WTC11 (cell line): ENCODE measurements around the gene SLC36A4. TPM values are rescaled to one million over a fixed set of nuclear protein-coding genes. Genes with fewer than 3 reads are reported as not detected.

Experiments used
- ATAC-seq: fragments of 200-7000 bp; cut with Tn5 transposase; 2 replicates; pipeline ENCODE4 v1.10.0; 2021; ENCODE audit warnings: mild to moderate bottlenecking, moderate library complexity
- CTCF ChIA-PET: fragments of 300-600 bp; sonication (Branson Sonifier 250); formaldehyde crosslinking; loops from one replicate; lab custom pipeline; 2021; ENCODE audit warnings: antibody characterized with exemption; lab: Charles Lee
- POLR2A ChIA-PET: fragments of 350-600 bp; sonication (Branson Sonifier 250); formaldehyde crosslinking; loops from one replicate; lab custom pipeline; 2021; ENCODE audit warnings: antibody characterized with exemption; lab: Charles Lee
- DNase-seq: peaks from one replicate; pipeline ENCODE4 v3.0.0; 2021; ENCODE audit warnings: low spot score
- H3K27ac Mint-ChIP-seq: 2 replicates; pipeline ENCODE4 v1.8.0; 2021; ENCODE audit warnings: mixed read lengths
- H3K27me3 Mint-ChIP-seq: 2 replicates; pipeline ENCODE4 v1.8.0; 2021; ENCODE audit warnings: low read depth, mild to moderate bottlenecking, moderate library complexity, mixed read lengths
- H3K36me3 Mint-ChIP-seq: 2 replicates; pipeline ENCODE4 v1.8.0; 2021; ENCODE audit warnings: mixed read lengths
- H3K4me1 Mint-ChIP-seq: 2 replicates; pipeline ENCODE4 v1.8.0; 2022; ENCODE audit warnings: mixed read lengths
- H3K4me3 Mint-ChIP-seq: 2 replicates; pipeline ENCODE4 v1.8.0; 2021; ENCODE audit warnings: mild to moderate bottlenecking, moderate library complexity, mixed read lengths
- H3K9me3 Mint-ChIP-seq: 2 replicates; pipeline ENCODE4 v1.8.0; 2021; ENCODE audit warnings: mixed read lengths
- ATF1 ChIP-seq: sonication (generic); formaldehyde crosslinking; IDR thresholded peaks from 2 replicates; pipeline ENCODE4 v1.8.1; 2023; ENCODE audit warnings: mild to moderate bottlenecking, moderate library complexity, missing genetic modification reagents
- CREB1 ChIP-seq: sonication (generic); formaldehyde crosslinking; IDR thresholded peaks from 2 replicates; pipeline ENCODE4 v1.8.0; 2023; ENCODE audit warnings: mild to moderate bottlenecking, missing genetic modification reagents
- EMX1 ChIP-seq: fragments of 250-450 bp; sonication (Bioruptor Pico); IDR thresholded peaks from 2 replicates; pipeline ENCODE4 v1.8.0; 2021; ENCODE audit warnings: mild to moderate bottlenecking
- FOXK1 ChIP-seq: sonication (generic); formaldehyde crosslinking; IDR thresholded peaks from 2 replicates; pipeline ENCODE4 v1.8.0; 2022; ENCODE audit warnings: mild to moderate bottlenecking, moderate library complexity, missing genetic modification reagents
- GABPB1 ChIP-seq: sonication (generic); formaldehyde crosslinking; IDR thresholded peaks from 2 replicates; pipeline ENCODE4 v1.8.1; 2023; ENCODE audit warnings: mild to moderate bottlenecking, missing genetic modification reagents
- HMGA2 ChIP-seq: fragments of 250-450 bp; sonication (Bioruptor Pico); IDR thresholded peaks from 2 replicates; pipeline ENCODE4 v1.4.0; 2021; ENCODE audit warnings: mild to moderate bottlenecking, moderate library complexity
- IRF2 ChIP-seq: sonication (generic); formaldehyde crosslinking; IDR thresholded peaks from 2 replicates; pipeline ENCODE4 v1.8.0; 2022; ENCODE audit warnings: low read depth, missing genetic modification reagents, borderline replicate concordance
- NFE2L1 ChIP-seq: sonication (generic); formaldehyde crosslinking; IDR thresholded peaks from 2 replicates; pipeline ENCODE4 v1.8.1; 2023; ENCODE audit warnings: missing genetic modification reagents
- NR3C1 ChIP-seq: sonication (generic); formaldehyde crosslinking; conservative IDR thresholded peaks from 2 replicates; pipeline ENCODE4 v1.8.1; 2023; ENCODE audit warnings: low read depth, mild to moderate bottlenecking, missing genetic modification reagents
- RORB ChIP-seq: fragments of 250-450 bp; sonication (Bioruptor Pico); IDR thresholded peaks from 2 replicates; pipeline ENCODE4 v1.9.0; 2021; ENCODE audit warnings: mild to moderate bottlenecking
- SMAD3 ChIP-seq: sonication (generic); formaldehyde crosslinking; IDR thresholded peaks from 2 replicates; pipeline ENCODE4 v1.8.0; 2022; ENCODE audit warnings: missing genetic modification reagents, mild to moderate bottlenecking, borderline replicate concordance
- SP1 ChIP-seq: sonication (generic); formaldehyde crosslinking; conservative IDR thresholded peaks from 2 replicates; pipeline ENCODE4 v1.8.1; 2022; ENCODE audit warnings: missing genetic modification reagents
- TCF7 ChIP-seq: sonication (generic); formaldehyde crosslinking; IDR thresholded peaks from 2 replicates; pipeline ENCODE4 v1.8.0; 2022; ENCODE audit warnings: mild to moderate bottlenecking, low read depth, missing genetic modification reagents, moderate library complexity
- TEAD4 ChIP-seq: sonication (generic); formaldehyde crosslinking; IDR thresholded peaks from 2 replicates; pipeline ENCODE4 v1.8.0; 2022; ENCODE audit warnings: mild to moderate bottlenecking, missing genetic modification reagents
- ZNF138 ChIP-seq: sonication (generic); formaldehyde crosslinking; conservative IDR thresholded peaks from 2 replicates; pipeline ENCODE4 v1.8.1; 2022; ENCODE audit warnings: mild to moderate bottlenecking, moderate library complexity, missing genetic modification reagents
- ZNF232 ChIP-seq: sonication (generic); formaldehyde crosslinking; IDR thresholded peaks from 2 replicates; pipeline ENCODE4 v1.8.0; 2022; ENCODE audit warnings: mild to moderate bottlenecking, missing genetic modification reagents
- total RNA-seq: library from RNA; stranded (reverse); gene quantifications from 3 replicates; pipeline ENCODE4 v1.2.3, GENCODE V29; 2021
- TF ChIP-seq, protein P1 (sequence below): sonication (generic); formaldehyde crosslinking; IDR thresholded peaks from 2 replicates; pipeline ENCODE4 v1.8.1; 2023; ENCODE audit warnings: mild to moderate bottlenecking, missing genetic modification reagents, moderate library complexity
- TF ChIP-seq, protein P2 (sequence below): sonication (generic); formaldehyde crosslinking; IDR thresholded peaks from 2 replicates; pipeline ENCODE4 v1.8.1; 2022; ENCODE audit warnings: mild to moderate bottlenecking, moderate library complexity, missing genetic modification reagents
- TF ChIP-seq, protein P3 (sequence below): fragments of 250-450 bp; sonication (Bioruptor Pico); conservative IDR thresholded peaks from 2 replicates; pipeline ENCODE4 v1.9.0; 2021; ENCODE audit warnings: mild to moderate bottlenecking
- TF ChIP-seq, protein P4 (sequence below): fragments of 250-450 bp; sonication (Bioruptor Pico); IDR thresholded peaks from 2 replicates; pipeline ENCODE4 v1.9.0; 2021; ENCODE audit warnings: mild to moderate bottlenecking
- TF ChIP-seq, protein P5 (sequence below): sonication (generic); formaldehyde crosslinking; IDR thresholded peaks from 2 replicates; pipeline ENCODE4 v1.8.1; 2023; ENCODE audit warnings: mild to moderate bottlenecking, moderate library complexity, missing genetic modification reagents
- TF ChIP-seq, protein P6 (sequence below): fragments of 250-450 bp; sonication (Bioruptor Pico); IDR thresholded peaks from 2 replicates; pipeline ENCODE4 v1.9.0; 2021; ENCODE audit warnings: mild to moderate bottlenecking, borderline replicate concordance

The SLC36A4 gene
- total RNA-seq, 1 experiment from 2014 or later, result 27.9 TPM

DNA sequence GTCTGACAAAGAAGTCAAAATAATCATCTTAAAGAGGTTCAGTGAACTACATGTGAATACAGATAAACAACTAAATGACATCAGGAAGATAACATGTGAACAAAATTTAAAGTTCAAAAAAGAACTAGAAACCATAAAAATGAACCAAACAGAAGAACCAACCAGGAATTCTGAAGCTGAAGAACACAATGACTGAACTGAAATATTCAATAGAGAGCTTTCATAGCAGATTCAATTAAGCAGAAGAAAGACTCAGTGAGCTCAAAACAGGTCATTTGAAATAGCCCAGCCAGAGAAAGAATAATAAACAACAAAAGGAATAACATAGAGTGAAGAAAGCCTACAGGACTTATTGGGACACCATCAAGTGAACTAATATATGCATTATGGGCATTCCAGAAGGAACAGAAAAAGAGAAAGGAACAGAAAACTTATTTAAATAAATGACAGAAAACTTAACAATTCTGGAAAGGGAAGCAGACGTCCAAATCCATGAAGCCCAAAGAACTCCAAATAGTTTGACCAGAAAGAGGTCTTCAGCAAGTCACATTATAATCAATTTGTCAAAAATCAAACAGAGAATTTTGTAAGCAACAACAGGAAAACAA, 11.0 kb upstream of the SLC36A4 start:
- TF ChIP-seq, protein P1, sequence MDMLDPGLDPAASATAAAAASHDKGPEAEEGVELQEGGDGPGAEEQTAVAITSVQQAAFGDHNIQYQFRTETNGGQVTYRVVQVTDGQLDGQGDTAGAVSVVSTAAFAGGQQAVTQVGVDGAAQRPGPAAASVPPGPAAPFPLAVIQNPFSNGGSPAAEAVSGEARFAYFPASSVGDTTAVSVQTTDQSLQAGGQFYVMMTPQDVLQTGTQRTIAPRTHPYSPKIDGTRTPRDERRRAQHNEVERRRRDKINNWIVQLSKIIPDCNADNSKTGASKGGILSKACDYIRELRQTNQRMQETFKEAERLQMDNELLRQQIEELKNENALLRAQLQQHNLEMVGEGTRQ (CRISPR knock-in tag), result no peak
- no peak for TF ChIP-seq TCF7
- no peak for TF ChIP-seq HMGA2 (CRISPR knock-in tag)
- no peak for TF ChIP-seq IRF2
- no peak for TF ChIP-seq NR3C1 (CRISPR knock-in tag)
- no peak for TF ChIP-seq EMX1
- TF ChIP-seq SMAD3 (CRISPR knock-in tag), result no peak
- no peak for TF ChIP-seq ATF1 (CRISPR knock-in tag)
- TF ChIP-seq, protein P2, sequence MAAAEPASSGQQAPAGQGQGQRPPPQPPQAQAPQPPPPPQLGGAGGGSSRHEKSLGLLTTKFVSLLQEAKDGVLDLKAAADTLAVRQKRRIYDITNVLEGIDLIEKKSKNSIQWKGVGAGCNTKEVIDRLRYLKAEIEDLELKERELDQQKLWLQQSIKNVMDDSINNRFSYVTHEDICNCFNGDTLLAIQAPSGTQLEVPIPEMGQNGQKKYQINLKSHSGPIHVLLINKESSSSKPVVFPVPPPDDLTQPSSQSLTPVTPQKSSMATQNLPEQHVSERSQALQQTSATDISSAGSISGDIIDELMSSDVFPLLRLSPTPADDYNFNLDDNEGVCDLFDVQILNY (CRISPR knock-in tag), result no peak
- TF ChIP-seq NFE2L1 (CRISPR knock-in tag), result no peak
- no peak for TF ChIP-seq RORB (CRISPR knock-in tag)
- no peak for TF ChIP-seq ZNF138 (CRISPR knock-in tag)
- no peak for TF ChIP-seq SP1
- TF ChIP-seq, protein P3, sequence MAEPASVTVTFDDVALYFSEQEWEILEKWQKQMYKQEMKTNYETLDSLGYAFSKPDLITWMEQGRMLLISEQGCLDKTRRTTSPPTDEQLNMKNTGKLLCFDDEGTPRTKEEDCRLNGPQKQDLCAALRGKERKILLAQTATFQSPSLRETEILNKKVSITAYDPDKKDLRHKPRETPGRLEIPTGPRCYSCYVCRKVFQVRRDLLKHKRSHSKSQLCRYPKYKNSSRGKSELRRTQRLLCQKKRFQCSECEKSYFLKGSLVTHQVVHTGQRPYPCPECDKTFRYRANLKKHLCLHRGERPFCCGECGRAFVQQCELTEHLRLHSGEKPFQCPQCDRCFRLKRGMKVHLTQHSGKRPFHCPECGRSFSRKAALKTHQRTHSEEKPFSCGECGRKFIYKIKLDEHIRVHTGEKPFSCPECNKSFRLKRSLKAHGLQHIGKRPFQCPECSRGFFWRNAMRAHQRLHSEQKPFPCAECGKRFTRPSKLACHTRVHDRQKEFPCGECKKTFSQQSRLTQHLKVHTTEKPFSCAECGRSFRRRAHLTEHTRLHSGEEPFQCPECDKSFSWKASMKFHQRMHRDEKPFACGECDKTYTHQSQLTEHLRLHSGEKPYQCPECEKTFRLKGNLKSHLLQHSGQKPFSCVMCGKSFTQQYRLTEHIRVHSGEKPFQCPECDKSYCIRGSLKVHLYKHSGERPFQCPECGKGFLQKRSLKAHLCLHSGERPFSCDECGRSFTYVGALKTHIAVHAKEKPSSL (CRISPR knock-in tag), result no peak
- TF ChIP-seq ZNF232, result no peak
- peaks cover 7% of the 10 kb centered on the region for H3K9me3 Mint-ChIP-seq
- ChIA-PET CTCF (no interaction called here), POLR2A (no interaction called here)
- H3K27me3 Mint-ChIP-seq, result peaks cover 8% of the 10 kb centered on the region; the same call in 1 of the 2 replicates
- DNase-seq (no peak), ATAC-seq (no peak)
- no peaks in the 10 kb centered on the region for H3K36me3 Mint-ChIP-seq
- H3K27ac Mint-ChIP-seq, result no peak overlapping the region
- no peak overlapping the region for H3K4me3 Mint-ChIP-seq
- 0 out of 2 replicates have a peak, but pooled peaks cover 2% of the 10 kb centered on the region for H3K4me1 Mint-ChIP-seq

DNA sequence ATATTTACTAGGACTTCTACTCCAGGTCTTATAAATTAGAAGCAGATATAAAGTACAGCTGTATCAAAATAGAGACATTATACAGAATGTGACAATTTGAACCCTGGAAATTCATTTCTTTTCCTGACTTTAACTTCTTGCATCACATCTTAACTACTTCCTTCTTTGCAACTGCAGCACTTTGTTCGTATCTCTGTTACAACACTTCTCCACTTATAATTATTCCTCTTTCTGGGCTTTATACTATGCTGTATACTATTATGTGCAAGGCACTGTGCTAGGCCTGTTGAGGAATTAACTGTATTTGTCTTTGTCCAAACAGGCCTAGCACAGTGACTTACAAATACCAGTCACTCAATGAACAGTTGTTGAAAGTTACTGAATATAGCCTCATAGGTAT, 1.8 kb upstream of the SLC36A4 start:
- Mint-ChIP-seq H3K27ac (no peak overlapping the region), H3K36me3 (no peaks in the 10 kb centered on the region), H3K4me3 (no peak overlapping the region), H3K9me3 (no peaks in the 10 kb centered on the region), H3K27me3 (no peaks in the 10 kb centered on the region), H3K4me1 (peaks cover 16% of the 10 kb centered on the region)
- CTCF ChIA-PET, result no interaction called here
- no peak for DNase-seq
- POLR2A ChIA-PET, result no interaction called here
- no peak for ATAC-seq
- TF ChIP-seq, protein P4, sequence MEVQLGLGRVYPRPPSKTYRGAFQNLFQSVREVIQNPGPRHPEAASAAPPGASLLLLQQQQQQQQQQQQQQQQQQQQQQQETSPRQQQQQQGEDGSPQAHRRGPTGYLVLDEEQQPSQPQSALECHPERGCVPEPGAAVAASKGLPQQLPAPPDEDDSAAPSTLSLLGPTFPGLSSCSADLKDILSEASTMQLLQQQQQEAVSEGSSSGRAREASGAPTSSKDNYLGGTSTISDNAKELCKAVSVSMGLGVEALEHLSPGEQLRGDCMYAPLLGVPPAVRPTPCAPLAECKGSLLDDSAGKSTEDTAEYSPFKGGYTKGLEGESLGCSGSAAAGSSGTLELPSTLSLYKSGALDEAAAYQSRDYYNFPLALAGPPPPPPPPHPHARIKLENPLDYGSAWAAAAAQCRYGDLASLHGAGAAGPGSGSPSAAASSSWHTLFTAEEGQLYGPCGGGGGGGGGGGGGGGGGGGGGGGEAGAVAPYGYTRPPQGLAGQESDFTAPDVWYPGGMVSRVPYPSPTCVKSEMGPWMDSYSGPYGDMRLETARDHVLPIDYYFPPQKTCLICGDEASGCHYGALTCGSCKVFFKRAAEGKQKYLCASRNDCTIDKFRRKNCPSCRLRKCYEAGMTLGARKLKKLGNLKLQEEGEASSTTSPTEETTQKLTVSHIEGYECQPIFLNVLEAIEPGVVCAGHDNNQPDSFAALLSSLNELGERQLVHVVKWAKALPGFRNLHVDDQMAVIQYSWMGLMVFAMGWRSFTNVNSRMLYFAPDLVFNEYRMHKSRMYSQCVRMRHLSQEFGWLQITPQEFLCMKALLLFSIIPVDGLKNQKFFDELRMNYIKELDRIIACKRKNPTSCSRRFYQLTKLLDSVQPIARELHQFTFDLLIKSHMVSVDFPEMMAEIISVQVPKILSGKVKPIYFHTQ (CRISPR knock-in tag), result no peak
- TF ChIP-seq, protein P5, sequence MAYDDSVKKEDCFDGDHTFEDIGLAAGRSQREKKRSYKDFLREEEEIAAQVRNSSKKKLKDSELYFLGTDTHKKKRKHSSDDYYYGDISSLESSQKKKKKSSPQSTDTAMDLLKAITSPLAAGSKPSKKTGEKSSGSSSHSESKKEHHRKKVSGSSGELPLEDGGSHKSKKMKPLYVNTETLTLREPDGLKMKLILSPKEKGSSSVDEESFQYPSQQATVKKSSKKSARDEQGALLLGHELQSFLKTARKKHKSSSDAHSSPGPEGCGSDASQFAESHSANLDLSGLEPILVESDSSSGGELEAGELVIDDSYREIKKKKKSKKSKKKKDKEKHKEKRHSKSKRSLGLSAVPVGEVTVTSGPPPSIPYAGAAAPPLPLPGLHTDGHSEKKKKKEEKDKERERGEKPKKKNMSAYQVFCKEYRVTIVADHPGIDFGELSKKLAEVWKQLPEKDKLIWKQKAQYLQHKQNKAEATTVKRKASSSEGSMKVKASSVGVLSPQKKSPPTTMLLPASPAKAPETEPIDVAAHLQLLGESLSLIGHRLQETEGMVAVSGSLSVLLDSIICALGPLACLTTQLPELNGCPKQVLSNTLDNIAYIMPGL (CRISPR knock-in tag), result no peak
- TF ChIP-seq TEAD4 (CRISPR knock-in tag) (no peak), GABPB1 (no peak), CREB1 (CRISPR knock-in tag) (no peak), FOXK1 (no peak), SMAD3 (CRISPR knock-in tag) (no peak)
- TF ChIP-seq, protein P6, sequence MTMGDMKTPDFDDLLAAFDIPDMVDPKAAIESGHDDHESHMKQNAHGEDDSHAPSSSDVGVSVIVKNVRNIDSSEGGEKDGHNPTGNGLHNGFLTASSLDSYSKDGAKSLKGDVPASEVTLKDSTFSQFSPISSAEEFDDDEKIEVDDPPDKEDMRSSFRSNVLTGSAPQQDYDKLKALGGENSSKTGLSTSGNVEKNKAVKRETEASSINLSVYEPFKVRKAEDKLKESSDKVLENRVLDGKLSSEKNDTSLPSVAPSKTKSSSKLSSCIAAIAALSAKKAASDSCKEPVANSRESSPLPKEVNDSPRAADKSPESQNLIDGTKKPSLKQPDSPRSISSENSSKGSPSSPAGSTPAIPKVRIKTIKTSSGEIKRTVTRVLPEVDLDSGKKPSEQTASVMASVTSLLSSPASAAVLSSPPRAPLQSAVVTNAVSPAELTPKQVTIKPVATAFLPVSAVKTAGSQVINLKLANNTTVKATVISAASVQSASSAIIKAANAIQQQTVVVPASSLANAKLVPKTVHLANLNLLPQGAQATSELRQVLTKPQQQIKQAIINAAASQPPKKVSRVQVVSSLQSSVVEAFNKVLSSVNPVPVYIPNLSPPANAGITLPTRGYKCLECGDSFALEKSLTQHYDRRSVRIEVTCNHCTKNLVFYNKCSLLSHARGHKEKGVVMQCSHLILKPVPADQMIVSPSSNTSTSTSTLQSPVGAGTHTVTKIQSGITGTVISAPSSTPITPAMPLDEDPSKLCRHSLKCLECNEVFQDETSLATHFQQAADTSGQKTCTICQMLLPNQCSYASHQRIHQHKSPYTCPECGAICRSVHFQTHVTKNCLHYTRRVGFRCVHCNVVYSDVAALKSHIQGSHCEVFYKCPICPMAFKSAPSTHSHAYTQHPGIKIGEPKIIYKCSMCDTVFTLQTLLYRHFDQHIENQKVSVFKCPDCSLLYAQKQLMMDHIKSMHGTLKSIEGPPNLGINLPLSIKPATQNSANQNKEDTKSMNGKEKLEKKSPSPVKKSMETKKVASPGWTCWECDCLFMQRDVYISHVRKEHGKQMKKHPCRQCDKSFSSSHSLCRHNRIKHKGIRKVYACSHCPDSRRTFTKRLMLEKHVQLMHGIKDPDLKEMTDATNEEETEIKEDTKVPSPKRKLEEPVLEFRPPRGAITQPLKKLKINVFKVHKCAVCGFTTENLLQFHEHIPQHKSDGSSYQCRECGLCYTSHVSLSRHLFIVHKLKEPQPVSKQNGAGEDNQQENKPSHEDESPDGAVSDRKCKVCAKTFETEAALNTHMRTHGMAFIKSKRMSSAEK, result no peak
